ENCODE data around the gene P2RX2. TPM values are rescaled to one million over a fixed set of nuclear protein-coding genes. Genes with fewer than 3 reads are reported as not detected.

P2RX2 gene
- polyA plus RNA-seq, 1 donor, result not detected

GRCh38 chr12:132660996-132661395 lies 42.4 kb downstream of the P2RX2 start:
- DNase-seq (ENCODE audit: low read depth), result no peak

- no peak for DNase-seq (ENCODE audit: low read depth)
Observed at GRCh38 chr12:132661972-132662371, 43.4 kb downstream of the P2RX2 start.

GRCh38 chr12:132662901-132663755 lies 44.6 kb downstream of the P2RX2 start:
- no peak for DNase-seq (ENCODE audit: low read depth)

- no peak for DNase-seq (ENCODE audit: low read depth)
Observed at GRCh38 chr12:132664206-132665148, 45.9 kb downstream of the P2RX2 start.

- DNase-seq (ENCODE audit: low read depth), result no peak
Observed at GRCh38 chr12:132665149-132665491, 46.5 kb downstream of the P2RX2 start.

- no peak for DNase-seq (ENCODE audit: low read depth)
Observed at GRCh38 chr12:132665794-132666193, 47.2 kb downstream of the P2RX2 start.

- no peak for DNase-seq (ENCODE audit: low read depth)
Observed at GRCh38 chr12:132668191-132669088, 49.9 kb downstream of the P2RX2 start.

- DNase-seq (ENCODE audit: low read depth), result no peak
Observed at GRCh38 chr12:132669166-132669879, 50.7 kb downstream of the P2RX2 start.

Other genes with a start within 250 kb of the P2RX2 start
- 46.6 TPM for gene FBRSL1, start 128.6 kb upstream of the P2RX2 start, polyA plus RNA-seq (ENCODE audit: insufficient read length)
- 0.15 TPM for gene LRCOL1, start 8.2 kb upstream of the P2RX2 start, polyA plus RNA-seq (ENCODE audit: insufficient read length)
- 25.9 TPM for gene POLE, start 68.6 kb downstream of the P2RX2 start, polyA plus RNA-seq (ENCODE audit: insufficient read length)
- gene PXMP2, start 68.8 kb downstream of the P2RX2 start, polyA plus RNA-seq (ENCODE audit: insufficient read length), result 13.4 TPM
- 20.7 TPM for gene PGAM5, start 92.1 kb downstream of the P2RX2 start, polyA plus RNA-seq (ENCODE audit: insufficient read length)
- gene ANKLE2, start 143.1 kb downstream of the P2RX2 start, polyA plus RNA-seq (ENCODE audit: insufficient read length), result 46.1 TPM
- 40.5 TPM for gene GOLGA3, start 210.1 kb downstream of the P2RX2 start, polyA plus RNA-seq (ENCODE audit: insufficient read length)